Uterus (tissue), 2 donors: Measurements from ENCODE around the gene IL5RA.

Experiments
- CTCF ChIP-seq, 4 experiments: fragments of 200-600 bp in 2 of 4; fragments of 450-650 bp in 2 of 4; sonication (generic) in 2 of 4; IDR thresholded peaks; one replicate each; pipeline ENCODE4 v1.5.1; 2016 to 2019; ENCODE audit warnings: antibody characterized with exemption in 4 of 4, mild to moderate bottlenecking in 2 of 4, moderate library complexity in 1 of 4
- POLR2A ChIP-seq, 2 donors: fragments of 450-650 bp; IDR thresholded peaks; one replicate each; pipeline ENCODE4 v1.6.1; 2016; ENCODE audit warnings: antibody characterized with exemption in 2 of 2, mild to moderate bottlenecking in 1 of 2, moderate library complexity in 1 of 2

GRCh38 chr3:3080309-3080708 lies 29.9 kb downstream of the IL5RA start:
- TF ChIP-seq CTCF (IDR thresholded peaks at IDR 0.05), result no peak
- no peak for TF ChIP-seq POLR2A (IDR thresholded peaks at IDR 0.05)
